Measurements from ENCODE around the gene TMSB4X.

GRCh38 chrX:12973561-12974304 lies 1.2 kb upstream of the TMSB4X start:
- TF ChIP-seq, protein P1, sequence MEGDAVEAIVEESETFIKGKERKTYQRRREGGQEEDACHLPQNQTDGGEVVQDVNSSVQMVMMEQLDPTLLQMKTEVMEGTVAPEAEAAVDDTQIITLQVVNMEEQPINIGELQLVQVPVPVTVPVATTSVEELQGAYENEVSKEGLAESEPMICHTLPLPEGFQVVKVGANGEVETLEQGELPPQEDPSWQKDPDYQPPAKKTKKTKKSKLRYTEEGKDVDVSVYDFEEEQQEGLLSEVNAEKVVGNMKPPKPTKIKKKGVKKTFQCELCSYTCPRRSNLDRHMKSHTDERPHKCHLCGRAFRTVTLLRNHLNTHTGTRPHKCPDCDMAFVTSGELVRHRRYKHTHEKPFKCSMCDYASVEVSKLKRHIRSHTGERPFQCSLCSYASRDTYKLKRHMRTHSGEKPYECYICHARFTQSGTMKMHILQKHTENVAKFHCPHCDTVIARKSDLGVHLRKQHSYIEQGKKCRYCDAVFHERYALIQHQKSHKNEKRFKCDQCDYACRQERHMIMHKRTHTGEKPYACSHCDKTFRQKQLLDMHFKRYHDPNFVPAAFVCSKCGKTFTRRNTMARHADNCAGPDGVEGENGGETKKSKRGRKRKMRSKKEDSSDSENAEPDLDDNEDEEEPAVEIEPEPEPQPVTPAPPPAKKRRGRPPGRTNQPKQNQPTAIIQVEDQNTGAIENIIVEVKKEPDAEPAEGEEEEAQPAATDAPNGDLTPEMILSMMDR (IDR thresholded peaks at IDR 0.05; ENCODE audit: borderline replicate concordance, extremely low read depth, low read length, poor library complexity, severe bottlenecking), result no peak
- no peak for TF ChIP-seq EZH2 (IDR thresholded peaks at IDR 0.05; ENCODE audit: borderline replicate concordance, low read depth, low read length, severe bottlenecking)

Data from DND-41 (cell line).